ENCODE results near the gene CELSR1. TPM values are rescaled to one million over a fixed set of nuclear protein-coding genes. Genes with fewer than 3 reads are reported as not detected.

CELSR1 gene
- total RNA-seq, 1 donor from 2014 or later: 32.9 TPM

- H3K4me1 ChIP-seq: peaks cover 20% of the 10 kb centered on the region
- intact Hi-C loops (cut with DNase I): no loop called here
- TF ChIP-seq, protein P1, sequence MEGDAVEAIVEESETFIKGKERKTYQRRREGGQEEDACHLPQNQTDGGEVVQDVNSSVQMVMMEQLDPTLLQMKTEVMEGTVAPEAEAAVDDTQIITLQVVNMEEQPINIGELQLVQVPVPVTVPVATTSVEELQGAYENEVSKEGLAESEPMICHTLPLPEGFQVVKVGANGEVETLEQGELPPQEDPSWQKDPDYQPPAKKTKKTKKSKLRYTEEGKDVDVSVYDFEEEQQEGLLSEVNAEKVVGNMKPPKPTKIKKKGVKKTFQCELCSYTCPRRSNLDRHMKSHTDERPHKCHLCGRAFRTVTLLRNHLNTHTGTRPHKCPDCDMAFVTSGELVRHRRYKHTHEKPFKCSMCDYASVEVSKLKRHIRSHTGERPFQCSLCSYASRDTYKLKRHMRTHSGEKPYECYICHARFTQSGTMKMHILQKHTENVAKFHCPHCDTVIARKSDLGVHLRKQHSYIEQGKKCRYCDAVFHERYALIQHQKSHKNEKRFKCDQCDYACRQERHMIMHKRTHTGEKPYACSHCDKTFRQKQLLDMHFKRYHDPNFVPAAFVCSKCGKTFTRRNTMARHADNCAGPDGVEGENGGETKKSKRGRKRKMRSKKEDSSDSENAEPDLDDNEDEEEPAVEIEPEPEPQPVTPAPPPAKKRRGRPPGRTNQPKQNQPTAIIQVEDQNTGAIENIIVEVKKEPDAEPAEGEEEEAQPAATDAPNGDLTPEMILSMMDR (IDR thresholded peaks at IDR 0.05): no peak
- TF ChIP-seq POLR2AphosphoS5 (IDR thresholded peaks at IDR 0.05; ENCODE audit: insufficient read depth in 1 of 2, low read depth in 1 of 2) (no peak), POLR2A (IDR thresholded peaks at IDR 0.05) (no peak)
Observed at GRCh38 chr22:46484861-46485595, 52.4 kb downstream of the CELSR1 start.

GRCh38 chr22:46484156-46484860 is 53.1 kb downstream of the CELSR1 start:
- no peak for TF ChIP-seq POLR2AphosphoS5 (IDR thresholded peaks at IDR 0.05; ENCODE audit: insufficient read depth in 1 of 2, low read depth in 1 of 2)
- no peak for TF ChIP-seq POLR2A (IDR thresholded peaks at IDR 0.05)
- TF ChIP-seq, protein P1 (IDR thresholded peaks at IDR 0.05): no peak
- Histone ChIP-seq H3K9me3 (no peaks in the 10 kb centered on the region), H3K4me3 (no peak overlapping the region), H3K27me3 (no peaks in the 10 kb centered on the region), H3K27ac (peak overlapping the region; percentile 77), H3K36me3 (no peaks in the 10 kb centered on the region), H3K4me1 (peaks cover 20% of the 10 kb centered on the region)
- intact Hi-C loops (cut with DNase I): no loop called here
- DNase-seq (ENCODE audit: extremely low spot score in 2 of 2): no peak

More at GRCh38 chr22:46484861-46485595, 52.4 kb downstream of the CELSR1 start:
- H3K27me3 ChIP-seq: no peaks in the 10 kb centered on the region
- no peak overlapping the region for H3K4me3 ChIP-seq
- H3K27ac ChIP-seq: peak overlapping the region; percentile 77
- H3K9me3 ChIP-seq: no peaks in the 10 kb centered on the region
- no peak for DNase-seq (ENCODE audit: extremely low spot score in 2 of 2)
- no peaks in the 10 kb centered on the region for H3K36me3 ChIP-seq

DNA sequence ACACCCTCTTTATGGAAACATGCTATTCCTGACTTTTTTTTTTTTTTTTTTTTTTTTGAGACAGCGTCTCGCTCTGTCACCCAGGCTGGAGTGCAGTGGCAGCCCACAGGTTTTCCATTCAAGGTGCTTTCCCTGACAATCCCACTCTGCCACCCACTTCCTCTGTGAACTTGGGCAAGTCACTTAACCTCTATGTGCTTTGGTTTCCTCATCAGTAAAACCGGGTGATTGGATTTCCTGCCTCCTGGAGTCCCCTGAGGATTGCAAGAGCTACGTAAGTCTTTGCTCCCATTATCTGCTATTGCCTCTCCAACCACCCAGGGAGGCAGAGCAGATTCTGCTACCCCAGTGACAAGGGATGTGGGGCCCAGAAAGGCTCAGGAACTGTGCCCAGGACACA is 54.1 kb downstream of the CELSR1 start:
- no peak overlapping the region for H3K27ac ChIP-seq
- peaks cover 20% of the 10 kb centered on the region for H3K4me1 ChIP-seq
- no peak for DNase-seq (ENCODE audit: extremely low spot score in 2 of 2)
- TF ChIP-seq, protein P1 (IDR thresholded peaks at IDR 0.05): no peak
- intact Hi-C loops (cut with DNase I): no loop called here
- no peaks in the 10 kb centered on the region for H3K9me3 ChIP-seq
- H3K36me3 ChIP-seq: no peaks in the 10 kb centered on the region
- H3K4me3 ChIP-seq: no peak overlapping the region
- H3K27me3 ChIP-seq: no peaks in the 10 kb centered on the region

- Histone ChIP-seq H3K4me1 (peaks cover 20% of the 10 kb centered on the region), H3K36me3 (no peaks in the 10 kb centered on the region), H3K27me3 (no peaks in the 10 kb centered on the region), H3K27ac (no peak overlapping the region), H3K9me3 (no peaks in the 10 kb centered on the region), H3K4me3 (no peak overlapping the region)
- no peak for DNase-seq (ENCODE audit: extremely low spot score in 2 of 2)
- TF ChIP-seq POLR2AphosphoS5 (IDR thresholded peaks at IDR 0.05; ENCODE audit: insufficient read depth in 1 of 2, low read depth in 1 of 2): no peak
- intact Hi-C loops (cut with DNase I): no loop called here
Observed at GRCh38 chr22:46482056-46482675, 55.3 kb downstream of the CELSR1 start.

DNA sequence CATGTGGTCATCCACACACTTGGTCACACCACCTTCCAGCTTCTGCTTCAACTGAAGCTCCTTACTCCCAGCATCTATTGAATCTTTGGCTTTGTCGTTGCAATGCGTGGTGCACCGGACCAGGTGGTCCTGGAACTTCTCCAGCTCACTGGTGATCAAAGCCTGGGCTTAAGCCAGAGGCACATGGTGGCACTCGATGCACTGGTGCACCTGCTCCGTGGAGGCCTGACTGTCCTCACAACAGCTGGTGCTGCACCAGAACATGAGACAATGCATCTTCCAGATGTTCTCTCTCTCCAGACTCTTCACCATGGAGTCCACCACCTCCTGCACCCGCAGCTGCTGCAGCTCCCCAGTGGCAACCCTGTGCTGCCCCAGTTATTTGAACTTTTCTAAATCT is 56.0 kb downstream of the CELSR1 start:
- no peak for DNase-seq (ENCODE audit: extremely low spot score in 2 of 2)
- H3K4me3 ChIP-seq: no peak overlapping the region
- intact Hi-C loops (cut with DNase I): no loop called here
- no peaks in the 10 kb centered on the region for H3K9me3 ChIP-seq
- H3K27me3 ChIP-seq: no peaks in the 10 kb centered on the region
- no peaks in the 10 kb centered on the region for H3K36me3 ChIP-seq
- peaks cover 20% of the 10 kb centered on the region for H3K4me1 ChIP-seq
- TF ChIP-seq, protein P1 (IDR thresholded peaks at IDR 0.05): no peak
- no peak for TF ChIP-seq POLR2AphosphoS5 (IDR thresholded peaks at IDR 0.05; ENCODE audit: insufficient read depth in 1 of 2, low read depth in 1 of 2)
- H3K27ac ChIP-seq: no peak overlapping the region

Measured in vagina (tissue), 2 donors.